ENCODE results near the gene SULF2.
"Not testable (repeated sequence)": the region's sequence is repeated elsewhere in the genome, so short reads cannot be mapped to it uniquely, and the experiment has no call there.

SULF2 gene

DNA sequence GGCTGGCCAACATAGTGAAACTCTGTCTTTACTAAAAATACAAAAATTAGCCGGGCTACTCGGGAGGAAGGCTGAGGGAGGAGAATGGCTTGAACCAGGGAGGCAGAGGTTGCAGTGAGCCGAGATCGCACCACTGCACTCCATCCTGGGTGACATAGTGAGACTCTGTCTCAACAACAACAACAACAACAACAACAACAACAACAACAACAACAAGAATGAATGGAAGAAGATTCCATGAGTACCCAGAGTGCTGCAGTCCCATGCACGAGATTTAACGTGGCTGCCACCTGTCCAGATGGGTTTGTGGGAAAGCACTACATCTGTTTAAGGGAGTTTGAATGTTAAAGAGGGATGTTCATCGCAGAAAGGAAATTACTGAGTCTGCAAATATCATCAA lies 19.7 kb upstream of the SULF2 start:
- DNase-seq (ENCODE audit: low read depth in 2 of 3, low spot score in 1 of 3): not testable (repeated sequence)

DNA sequence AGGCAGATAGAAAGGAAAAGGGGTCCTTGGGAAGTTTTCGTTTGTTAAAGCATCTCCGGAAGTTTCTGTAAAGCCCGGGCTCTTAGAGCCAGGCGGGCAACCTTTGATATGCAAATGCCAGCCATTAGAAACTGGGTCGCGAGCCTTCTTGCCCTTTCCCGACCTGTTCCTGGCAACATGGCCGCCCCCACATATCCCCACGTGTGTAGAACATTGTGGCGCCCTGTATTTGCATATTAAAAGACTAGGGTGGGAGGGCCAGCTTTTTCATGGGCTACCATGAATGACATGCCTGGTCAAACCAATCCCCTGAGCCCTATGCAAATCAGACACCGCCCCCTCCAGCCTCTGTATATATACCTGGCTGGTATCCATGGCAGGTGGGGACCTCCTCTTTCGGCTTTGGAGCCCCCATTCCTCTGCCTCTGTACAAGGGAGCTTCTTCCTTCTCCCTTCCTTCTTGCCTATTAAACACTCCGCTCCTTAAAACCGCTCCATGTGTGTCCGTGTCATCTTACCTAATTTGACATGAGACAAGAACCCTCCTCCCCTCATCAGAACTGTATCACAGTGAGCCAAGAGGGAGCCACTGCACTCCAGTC lies 19.0 kb upstream of the SULF2 start:
- DNase-seq (ENCODE audit: low read depth in 2 of 3, low spot score in 1 of 3): not testable (repeated sequence)

DNA sequence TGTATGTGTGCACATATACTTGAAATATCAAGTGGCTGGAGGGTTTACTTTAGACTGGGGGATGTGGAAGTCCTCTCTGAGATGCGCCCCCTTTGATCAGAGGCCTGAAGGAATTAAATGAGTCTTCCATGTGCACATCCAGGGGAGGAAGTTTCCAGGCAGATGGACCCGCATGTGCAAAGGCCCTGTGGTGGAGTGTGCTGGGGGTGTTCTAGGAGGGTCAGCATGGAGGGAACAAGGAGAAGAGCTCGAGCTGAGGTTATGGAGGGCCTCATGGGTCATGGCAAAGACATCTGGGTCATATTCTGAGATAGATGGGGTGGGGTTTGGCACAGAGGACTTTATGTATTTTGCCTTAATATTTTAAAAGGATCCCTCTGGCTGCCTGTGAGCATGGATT lies 17.7 kb upstream of the SULF2 start:
- no peak for DNase-seq (ENCODE audit: low read depth in 2 of 3, low spot score in 1 of 3)

DNA sequence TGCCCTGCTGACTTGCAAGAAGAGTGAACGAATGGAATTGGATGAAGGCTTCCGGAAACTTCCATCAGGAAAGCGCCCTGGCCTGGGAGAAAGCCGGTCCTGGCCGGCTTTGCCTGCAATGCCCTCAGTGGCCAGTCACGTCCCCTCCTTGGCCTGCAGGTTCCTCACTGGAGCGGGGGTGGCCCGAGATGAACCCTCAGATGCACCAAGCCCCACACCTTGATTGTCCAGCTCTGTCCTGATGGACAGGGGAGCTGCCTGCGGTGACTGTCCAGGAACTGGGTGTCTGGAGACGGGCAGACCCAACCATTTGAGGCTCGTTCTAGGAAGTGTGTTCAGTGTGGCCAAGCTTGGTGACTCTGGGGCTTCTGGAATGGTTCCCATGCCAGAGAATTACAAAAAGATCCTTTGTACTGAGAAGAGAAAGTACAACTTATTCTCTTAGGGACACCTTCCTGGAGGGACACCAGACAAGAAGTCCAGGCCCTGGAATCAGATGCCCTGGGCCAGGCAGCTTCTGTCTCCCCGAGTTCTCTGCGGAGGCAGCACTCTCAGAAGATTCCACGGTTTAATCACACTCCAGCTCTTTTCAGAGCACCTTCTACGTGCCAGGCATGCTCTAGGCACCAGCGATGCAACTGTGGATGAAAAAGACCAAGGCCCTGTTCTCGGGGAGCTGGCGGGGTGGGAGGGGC lies 17.1 kb upstream of the SULF2 start:
- no peak for DNase-seq (ENCODE audit: low read depth in 2 of 3, low spot score in 1 of 3)

DNA sequence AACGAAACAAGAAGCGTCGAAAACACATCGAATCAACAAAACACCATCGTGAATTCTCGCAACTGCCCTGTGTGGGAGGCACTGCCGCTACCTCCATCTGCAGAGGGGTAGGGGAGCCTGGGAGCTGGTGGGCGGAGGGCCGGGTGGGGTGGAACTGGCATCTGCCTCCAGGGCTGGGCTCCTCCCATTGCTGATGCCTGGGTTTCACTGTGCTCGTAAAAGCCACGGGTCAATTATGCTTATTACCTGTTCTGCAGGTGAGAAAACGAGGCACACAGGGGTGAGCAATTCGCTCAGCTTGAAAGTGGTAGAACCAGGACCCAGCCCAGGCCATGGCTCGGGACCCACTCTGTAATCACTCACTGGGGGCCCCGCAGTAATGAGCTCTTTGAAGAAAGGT lies 16.5 kb upstream of the SULF2 start:
- DNase-seq (ENCODE audit: low read depth in 2 of 3, low spot score in 1 of 3): no peak

DNA sequence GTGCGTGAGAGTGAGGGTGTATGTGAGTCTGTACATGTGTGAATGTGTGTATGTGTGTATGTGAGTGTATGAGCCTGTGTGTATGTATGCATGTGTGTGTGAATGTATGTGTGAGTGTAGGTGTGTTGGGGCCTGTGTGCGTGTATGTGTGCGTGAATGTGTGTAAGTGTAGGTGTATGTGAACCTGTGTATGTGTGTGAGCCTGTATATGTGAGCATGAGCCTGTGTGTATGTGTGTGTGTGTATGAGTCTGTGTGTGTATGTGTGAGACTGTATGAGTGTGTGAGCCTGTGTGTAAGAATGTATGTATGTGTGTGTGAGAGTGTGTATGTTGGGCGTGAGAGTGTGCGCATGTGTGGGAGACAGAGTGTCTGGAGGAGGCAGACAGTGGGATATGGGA lies 15.8 kb upstream of the SULF2 start:
- no peak for DNase-seq (ENCODE audit: low read depth in 2 of 3, low spot score in 1 of 3)

DNA sequence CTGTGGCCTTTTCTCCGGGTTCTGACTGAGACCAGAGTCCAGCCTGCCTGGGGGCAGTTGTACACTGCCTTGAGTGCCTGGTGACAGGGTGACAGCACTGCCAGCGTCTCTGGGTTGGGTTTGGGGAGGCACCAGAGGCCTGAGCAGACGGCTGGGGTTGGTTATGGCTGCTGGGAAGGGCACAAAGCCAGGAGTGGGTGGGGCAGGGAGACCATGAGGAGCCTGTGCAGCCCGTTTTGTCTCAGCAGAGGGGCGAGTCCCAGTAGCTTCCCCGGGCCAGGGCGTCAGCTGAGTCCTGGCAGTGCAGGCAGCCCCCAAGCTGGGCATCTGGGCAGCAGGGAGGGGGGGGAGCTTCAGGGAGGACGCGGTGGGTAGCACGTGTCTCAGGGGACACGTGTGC lies 15.3 kb upstream of the SULF2 start:
- no peak for DNase-seq (ENCODE audit: low read depth in 2 of 3, low spot score in 1 of 3)

DNA sequence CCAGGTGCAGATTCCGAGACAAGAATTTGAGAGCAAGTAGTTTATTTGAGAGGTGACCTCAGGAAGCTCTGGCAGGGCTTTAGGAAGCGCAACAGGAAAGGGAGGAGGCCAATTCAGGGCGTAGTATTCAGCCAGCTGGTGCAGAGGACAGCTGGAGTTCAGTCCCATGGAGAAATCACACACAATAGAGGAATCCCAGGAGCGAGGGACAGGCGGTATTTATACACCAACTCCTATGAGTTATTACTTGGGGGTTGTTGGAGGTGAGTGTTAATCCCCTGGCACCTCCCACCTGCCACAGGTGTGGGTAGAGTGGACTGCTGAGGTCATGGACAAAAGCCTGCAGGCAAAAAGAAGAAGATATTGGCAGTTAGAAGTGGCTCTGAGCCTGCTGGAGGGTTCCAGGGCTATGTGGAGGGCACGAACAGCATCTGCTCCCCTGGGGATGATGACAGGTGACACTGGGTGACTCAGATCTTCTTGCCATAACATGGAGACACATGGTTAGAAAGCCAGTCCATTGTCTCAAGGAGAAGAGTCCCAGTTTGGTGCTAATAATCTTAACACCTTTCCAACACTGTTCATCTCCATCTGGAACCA lies 13.9 kb upstream of the SULF2 start:
- no peak for DNase-seq (ENCODE audit: low read depth in 2 of 3, low spot score in 1 of 3)

DNA sequence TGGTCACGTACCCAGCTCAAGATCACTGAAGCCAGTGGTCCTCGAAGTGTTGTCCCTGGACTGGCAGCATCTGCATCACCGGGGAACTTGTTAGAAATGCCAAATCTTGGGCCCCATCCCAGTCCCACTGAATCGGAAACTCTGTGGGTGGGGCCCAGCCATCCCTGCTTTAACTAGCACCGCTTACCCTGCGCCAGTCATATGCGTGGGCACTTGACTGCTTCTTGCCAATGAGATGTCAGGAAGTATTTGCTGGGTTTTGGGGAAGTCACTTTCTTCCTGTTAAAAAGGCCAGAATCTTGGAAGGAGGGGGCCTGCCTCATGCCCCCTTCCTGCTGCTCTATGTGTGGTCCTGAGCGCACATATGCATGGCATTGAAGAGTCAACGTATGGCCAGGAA lies 11.7 kb upstream of the SULF2 start:
- DNase-seq (ENCODE audit: low read depth in 2 of 3, low spot score in 1 of 3): no peak

DNA sequence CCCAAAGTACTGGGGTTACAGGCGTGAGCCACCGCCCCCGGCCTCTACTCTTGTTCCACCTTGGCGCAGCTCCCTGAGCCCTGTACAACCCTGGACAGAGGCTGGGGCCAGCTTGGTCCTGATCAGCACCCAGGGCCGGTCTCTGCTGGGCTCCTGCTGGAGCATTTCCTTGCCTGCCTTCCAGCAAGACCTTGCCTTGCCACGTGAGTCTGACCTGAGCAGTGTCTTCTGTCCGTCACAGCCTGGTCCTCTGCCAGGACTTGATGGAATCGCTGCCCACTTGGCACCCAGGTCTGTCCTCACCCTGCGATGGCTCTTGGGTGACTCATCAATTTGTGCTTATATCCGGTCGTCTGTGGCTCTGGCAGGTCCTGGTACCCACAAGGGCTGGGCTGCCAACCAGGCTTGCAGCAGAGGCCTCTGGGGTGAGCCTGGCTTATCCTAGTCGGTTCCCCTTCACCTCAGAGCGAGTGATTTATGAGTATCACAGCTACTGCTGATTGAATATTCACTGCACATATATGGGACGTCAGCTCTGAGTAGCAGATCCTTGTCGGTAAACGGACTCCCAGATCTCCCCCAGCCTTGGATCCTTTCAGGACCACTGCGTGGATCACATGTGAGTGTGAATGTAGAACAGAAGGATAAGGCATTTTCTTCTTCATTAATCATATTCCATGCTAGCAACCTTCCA lies 10.1 kb upstream of the SULF2 start:
- no peak for DNase-seq (ENCODE audit: low read depth in 2 of 3, low spot score in 1 of 3)

DNA sequence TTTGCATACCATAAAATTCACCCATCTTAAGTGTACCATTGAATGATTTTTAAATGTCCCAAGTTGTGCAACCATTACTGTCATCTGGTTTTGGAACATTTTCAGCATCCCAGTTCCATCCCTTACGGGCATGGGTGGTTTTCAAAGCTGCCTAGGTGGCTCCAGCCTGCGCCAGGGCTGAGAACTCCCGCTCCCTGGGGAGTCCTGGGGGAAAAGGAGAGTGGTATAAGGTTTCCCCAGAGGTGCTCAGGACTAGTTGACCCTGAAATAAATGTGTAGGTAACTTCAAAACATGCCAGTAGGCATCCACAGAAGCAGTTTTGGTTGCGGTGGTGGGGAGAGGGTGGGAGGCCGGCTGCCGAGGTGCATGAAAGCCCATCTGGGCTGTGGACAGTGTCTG lies 9.0 kb upstream of the SULF2 start:
- not testable (repeated sequence) for DNase-seq (ENCODE audit: low read depth in 2 of 3, low spot score in 1 of 3)

DNA sequence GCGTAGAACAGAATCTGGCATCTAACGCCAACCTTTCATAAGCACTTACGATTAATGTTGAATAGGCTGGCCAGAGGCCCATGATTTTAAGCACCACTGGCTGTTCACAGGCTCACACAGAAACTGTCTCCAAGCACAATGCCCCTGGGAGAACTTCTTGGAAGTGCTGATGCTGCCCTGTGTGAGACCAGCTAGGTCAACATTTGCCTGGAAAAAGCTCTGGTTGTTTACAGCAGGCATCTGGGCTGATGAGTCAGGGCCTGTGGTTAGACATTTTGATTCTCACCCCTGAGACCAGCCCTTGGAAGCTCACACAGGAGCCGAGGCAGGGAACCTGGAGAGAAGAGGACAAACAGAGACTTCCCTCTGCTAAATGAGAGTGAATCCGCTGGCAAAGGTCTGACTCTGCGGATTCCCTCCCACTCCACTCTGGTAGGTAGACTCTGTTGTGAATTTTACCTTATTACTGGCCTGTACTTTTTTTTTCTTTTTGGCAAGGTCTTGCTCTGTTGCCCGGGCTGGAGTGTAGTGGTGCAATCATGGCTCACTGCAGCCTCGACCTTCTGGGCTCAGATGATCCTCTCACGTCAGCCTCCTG lies 6.8 kb upstream of the SULF2 start:
- DNase-seq (ENCODE audit: low read depth in 2 of 3, low spot score in 1 of 3): no peak

DNA sequence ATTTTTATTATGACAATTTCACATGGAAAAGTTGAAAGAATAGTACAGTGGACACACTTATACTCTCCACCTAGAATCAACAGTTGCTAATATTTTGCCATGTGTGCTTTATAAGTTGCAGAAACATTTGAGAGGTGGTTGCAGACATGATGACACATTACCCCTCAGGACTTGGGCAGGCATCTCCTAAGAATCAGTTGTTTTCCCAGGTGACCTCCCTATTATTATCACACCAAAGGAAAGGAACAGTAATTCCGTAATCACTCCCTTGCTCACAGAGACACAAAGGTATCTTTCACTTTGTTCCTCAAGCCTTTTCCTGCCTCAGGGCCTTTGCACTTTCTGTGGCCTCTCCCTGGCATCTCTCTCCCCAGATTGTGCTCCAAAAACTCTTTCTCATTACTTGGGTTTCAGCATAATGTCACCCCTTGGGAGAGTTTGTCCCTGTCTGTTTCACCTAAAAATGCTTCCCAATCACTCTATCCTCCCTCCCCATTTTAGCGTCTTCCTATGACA lies 5.9 kb upstream of the SULF2 start:
- DNase-seq (ENCODE audit: low read depth in 2 of 3, low spot score in 1 of 3): no peak

DNA sequence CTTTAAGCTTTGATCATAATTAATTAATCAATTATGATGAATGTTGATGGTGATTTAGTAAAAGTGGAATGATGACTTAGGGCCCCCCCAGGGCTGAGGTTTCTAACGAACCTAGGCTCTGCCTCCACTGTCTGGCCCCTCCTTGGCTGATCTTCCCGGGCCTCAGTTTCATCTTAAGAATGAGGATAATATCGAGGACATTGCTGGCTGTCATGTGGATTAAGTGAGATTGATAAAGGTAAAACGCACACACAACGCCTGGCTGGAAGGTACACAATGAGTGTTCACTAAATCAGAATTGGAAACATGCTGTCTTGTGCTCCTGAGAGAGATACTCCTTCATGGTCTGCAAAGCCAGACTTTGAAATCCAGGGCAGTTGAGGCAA lies 5.3 kb upstream of the SULF2 start:
- no peak for DNase-seq (ENCODE audit: low read depth in 2 of 3, low spot score in 1 of 3)

DNA sequence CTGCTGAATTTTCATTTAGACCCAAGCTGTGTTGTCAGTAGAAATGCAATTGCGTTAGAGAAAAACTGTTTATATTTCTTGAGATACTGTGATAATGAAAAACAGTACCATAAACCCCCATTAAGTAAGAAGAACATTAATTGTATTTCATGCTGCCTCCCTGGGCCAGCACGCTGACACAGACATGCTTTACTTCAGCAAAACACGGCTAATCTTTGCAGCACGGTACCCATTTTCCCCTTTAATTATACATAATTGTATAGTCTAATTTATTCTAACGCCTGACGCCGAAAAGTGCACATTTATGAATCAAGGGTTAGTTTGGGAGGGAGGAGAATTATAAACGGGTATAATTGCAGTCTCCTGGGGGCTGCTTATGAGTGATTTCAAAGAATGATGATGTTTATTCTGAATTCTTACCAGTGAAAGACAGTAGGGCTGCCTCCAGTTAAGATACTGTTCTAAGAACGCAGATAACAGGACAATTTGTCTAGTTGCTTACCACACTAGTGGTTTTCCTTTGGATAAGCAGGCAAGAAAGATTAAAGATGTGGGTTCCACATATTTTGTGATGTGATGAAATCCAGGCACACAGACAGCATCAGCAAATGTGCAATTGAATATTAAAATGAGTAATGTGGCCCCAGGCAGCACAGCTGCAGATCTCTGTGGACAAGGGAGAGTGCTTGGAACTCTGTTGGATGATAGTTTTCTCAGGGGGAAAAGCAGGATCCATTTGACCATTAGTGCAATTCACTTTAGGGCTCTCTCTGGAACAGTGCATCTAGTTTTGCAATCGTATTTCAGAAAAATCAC lies 4.7 kb upstream of the SULF2 start:
- no peak for DNase-seq (ENCODE audit: low read depth in 2 of 3, low spot score in 1 of 3)

DNA sequence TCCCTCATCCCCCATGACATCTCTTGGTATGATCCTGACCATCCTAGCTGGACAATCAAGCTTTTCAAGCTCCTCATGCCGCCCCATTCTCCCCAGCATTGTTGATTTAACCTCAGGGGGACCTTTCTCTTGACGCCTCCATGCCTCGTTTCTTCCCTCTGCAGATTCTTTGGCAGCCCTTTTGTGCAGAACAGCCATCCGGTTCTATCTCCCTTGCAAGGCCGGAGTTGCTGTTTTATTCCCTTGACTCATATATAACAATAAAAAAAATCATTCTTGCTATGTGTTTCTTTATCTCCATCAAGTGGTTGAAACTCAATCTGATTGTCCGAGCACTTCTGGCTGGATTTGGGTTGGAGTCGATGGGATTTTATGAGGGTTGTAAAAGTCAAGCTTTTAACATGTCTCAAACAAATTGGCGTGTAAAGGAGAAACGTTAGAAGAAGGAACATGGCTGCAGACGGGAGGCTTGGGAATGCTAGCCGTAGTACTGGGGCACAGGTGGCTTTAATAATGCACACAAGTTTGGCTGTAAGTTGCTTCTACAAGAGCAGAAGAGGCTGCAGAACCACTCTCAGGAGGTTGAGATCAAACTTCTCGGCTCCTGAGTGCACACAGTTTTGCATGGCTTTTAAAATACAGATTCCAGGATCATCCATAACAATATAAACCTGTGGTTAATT lies 3.9 kb upstream of the SULF2 start:
- DNase-seq (ENCODE audit: low read depth in 2 of 3, low spot score in 1 of 3): no peak

DNA sequence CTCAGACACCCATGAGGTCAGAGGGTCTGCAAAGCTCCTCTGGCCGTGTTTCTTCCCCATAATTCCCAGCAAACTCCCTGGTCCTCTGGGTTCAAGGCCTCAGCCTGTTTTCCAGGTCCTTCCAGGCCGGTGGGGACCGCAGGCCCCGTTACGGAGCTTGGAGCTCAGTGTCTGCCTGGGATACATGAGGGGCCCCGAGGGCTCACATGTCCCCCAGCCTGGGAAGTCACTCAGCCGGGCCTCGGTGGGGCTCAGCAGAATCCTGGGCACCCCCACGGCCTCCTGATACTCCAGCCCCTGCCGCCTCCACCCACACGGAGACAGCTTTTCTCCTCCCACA lies 3.4 kb upstream of the SULF2 start:
- DNase-seq (ENCODE audit: low read depth in 2 of 3, low spot score in 1 of 3): no peak

DNA sequence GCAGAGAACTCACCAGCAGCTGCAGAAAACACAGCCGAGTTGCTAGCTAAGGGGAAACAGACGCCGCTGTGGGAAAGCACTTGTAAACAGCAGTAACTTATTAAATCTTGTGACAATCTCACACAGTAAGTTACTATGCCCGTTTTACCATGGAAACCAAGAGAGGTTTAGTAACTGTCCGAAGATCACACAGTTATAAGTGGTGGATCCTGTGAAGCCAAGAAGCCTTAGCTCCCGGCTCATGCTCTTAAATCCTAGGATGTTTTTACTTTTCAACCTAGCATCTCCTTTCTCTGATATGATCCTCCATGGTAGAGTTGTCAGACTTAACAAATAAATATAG lies 1.5 kb upstream of the SULF2 start:
- no peak for DNase-seq (ENCODE audit: low read depth in 2 of 3, low spot score in 1 of 3)

DNA sequence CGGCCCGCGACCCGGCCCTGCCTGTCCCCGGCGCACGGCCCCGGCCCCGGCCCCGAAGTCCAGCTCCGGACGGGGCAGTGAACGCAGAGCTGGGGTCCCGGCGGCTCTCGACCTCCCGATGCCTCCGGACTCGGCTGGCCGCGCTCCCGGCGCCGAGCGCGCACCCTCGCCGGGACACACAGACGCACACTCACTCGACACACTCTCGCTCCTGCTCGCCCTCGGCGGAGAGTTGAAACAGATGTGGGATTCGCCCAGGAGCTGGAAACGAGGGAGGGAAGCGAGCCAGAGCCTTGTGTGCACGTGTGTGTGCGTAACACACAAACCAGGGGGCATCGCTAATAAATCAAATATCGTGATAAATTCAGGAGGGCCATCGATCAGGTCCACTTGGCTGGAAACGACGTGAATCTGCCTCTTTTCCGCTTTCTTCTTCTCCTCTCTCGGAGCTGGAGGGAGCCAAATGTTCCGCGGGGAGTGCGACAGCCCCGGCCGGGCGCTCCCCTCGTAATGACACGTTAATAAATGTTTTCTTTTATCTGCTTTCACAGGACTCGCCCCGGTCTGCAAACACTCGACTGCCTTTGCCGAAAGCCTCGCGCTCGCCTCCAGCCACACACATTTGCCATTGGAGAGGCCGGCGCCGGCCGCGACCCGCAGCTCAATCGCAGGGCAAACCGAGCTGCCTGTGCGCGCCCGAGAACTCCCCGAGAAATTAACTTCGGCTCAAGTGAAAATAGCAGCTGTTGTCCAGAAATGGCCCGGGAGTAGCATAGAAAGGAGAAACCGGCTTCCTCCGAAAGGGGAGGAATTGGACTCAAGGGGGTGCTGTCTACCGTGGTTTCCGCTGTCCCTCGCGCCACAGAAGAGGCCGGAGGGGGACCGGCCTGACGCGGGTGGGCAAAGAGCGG lies 828 bp upstream of the SULF2 start:
- no peak for DNase-seq (ENCODE audit: low read depth in 2 of 3, low spot score in 1 of 3)

All from stimulated activated CD4-positive, alpha-beta T cell treated with anti-CD3 and anti-CD28 coated beads, Interleukin-12 subunit alpha, Interleukin-12 subunit beta, amount 100 ng/mL, for 48 hours (primary cell).